Left ventricle myocardium inferior (tissue), 1 donor: ENCODE results near the gene CRYM. TPM values are rescaled to one million over a fixed set of nuclear protein-coding genes. Genes with fewer than 3 reads are reported as not detected.

Experiments used
- DNase-seq: peaks from one replicate; pipeline ENCODE4 v3.0.0-alpha.2; 2020
- H3K27ac ChIP-seq: fragments of 200-600 bp; replicated peaks from 2 replicates; pipeline ENCODE4 v1.8.0; 2021
- H3K27me3 ChIP-seq: fragments of 200-600 bp; 2 replicates; pipeline ENCODE4 v1.8.0; 2021; ENCODE audit warnings: low read depth
- H3K36me3 ChIP-seq: fragments of 200-600 bp; 2 replicates; pipeline ENCODE4 v1.8.0; 2021
- H3K4me1 ChIP-seq: fragments of 200-600 bp; 2 replicates; pipeline ENCODE4 v1.8.0; 2021
- H3K4me3 ChIP-seq: fragments of 200-600 bp; 2 replicates; pipeline ENCODE4 v1.8.0; 2021; ENCODE audit warnings: mild to moderate bottlenecking, moderate library complexity
- H3K9me3 ChIP-seq: fragments of 200-600 bp; replicated peaks from 2 replicates; pipeline ENCODE4 v1.8.0; 2021
- CTCF ChIP-seq: fragments of 200-600 bp; IDR thresholded peaks from 2 replicates; pipeline ENCODE4 v1.8.0; 2021; ENCODE audit warnings: antibody characterized with exemption, mild to moderate bottlenecking, borderline replicate concordance
- intact Hi-C: fragments of 100-400 bp; cut with micrococcal nuclease; formaldehyde crosslinking; loops from one replicate; pipeline ENCODE4 v1.11.0; 2022
- total RNA-seq: library from RNA; stranded (reverse); fragmentation: NEBNext Ultra II Directional; extraction: Animal tissue kit (Norgen Biotek cat#: 25700); gene quantifications from one replicate; pipeline ENCODE4 v1.2.1, GENCODE V29; 2021
- donor health status: DM: no; HTN: yes; CAD: no; lungs with severe emphysema.

Gene CRYM
- total RNA-seq, 1 donor from 2014 or later = 147 TPM

GRCh38 chr16:21217121-21217520 is 61.0 kb downstream of the CRYM start:
- no peak overlapping the region for H3K4me3 ChIP-seq
- no peaks in the 10 kb centered on the region for H3K36me3 ChIP-seq
- H3K4me1 ChIP-seq = no peaks in the 10 kb centered on the region
- H3K27me3 ChIP-seq = peaks cover 44% of the 10 kb centered on the region
- TF ChIP-seq CTCF = no peak
- intact Hi-C loops = no loop called here
- H3K27ac ChIP-seq = no peak overlapping the region
- no peak for DNase-seq
- H3K9me3 ChIP-seq = no peaks in the 10 kb centered on the region

GRCh38 chr16:21214086-21214485 is 64.0 kb downstream of the CRYM start:
- no peaks in the 10 kb centered on the region for H3K36me3 ChIP-seq
- no peak overlapping the region for H3K4me3 ChIP-seq
- intact Hi-C loops = no loop called here
- no peaks in the 10 kb centered on the region for H3K4me1 ChIP-seq
- no peaks in the 10 kb centered on the region for H3K9me3 ChIP-seq
- TF ChIP-seq CTCF = no peak
- no peak for DNase-seq
- peaks cover 54% of the 10 kb centered on the region for H3K27me3 ChIP-seq
- no peak overlapping the region for H3K27ac ChIP-seq

GRCh38 chr16:21211486-21211885 is 66.6 kb downstream of the CRYM start, which contains the start of gene ZP2:
Gene ZP2 (minus strand): TSS chr16:21211574. CDS start chr16:21211547, 27 bp downstream.
- no peaks in the 10 kb centered on the region for H3K4me1 ChIP-seq
- intact Hi-C loops = no loop called here
- TF ChIP-seq CTCF = no peak
- peaks cover 40% of the 10 kb centered on the region for H3K27me3 ChIP-seq
- H3K36me3 ChIP-seq = no peaks in the 10 kb centered on the region
- no peak within 1 kb of the TSS for H3K4me3 ChIP-seq
- H3K27ac ChIP-seq = no peak within 1 kb of the TSS
- H3K9me3 ChIP-seq = no peaks in the 10 kb centered on the region
- DNase-seq = no peak

Other genes starting within 250 kb of the CRYM start
- 1.8 TPM for gene DNAH3, start 127.4 kb downstream of the CRYM start, total RNA-seq
- 133 TPM for gene LDAF1, start 119.6 kb downstream of the CRYM start, total RNA-seq
- not detected for gene ZP2, start 66.7 kb downstream of the CRYM start, total RNA-seq
- gene ANKS4B, start 44.6 kb downstream of the CRYM start, total RNA-seq = not detected